ENCODE data around the gene SETD2.

SETD2 gene

DNA sequence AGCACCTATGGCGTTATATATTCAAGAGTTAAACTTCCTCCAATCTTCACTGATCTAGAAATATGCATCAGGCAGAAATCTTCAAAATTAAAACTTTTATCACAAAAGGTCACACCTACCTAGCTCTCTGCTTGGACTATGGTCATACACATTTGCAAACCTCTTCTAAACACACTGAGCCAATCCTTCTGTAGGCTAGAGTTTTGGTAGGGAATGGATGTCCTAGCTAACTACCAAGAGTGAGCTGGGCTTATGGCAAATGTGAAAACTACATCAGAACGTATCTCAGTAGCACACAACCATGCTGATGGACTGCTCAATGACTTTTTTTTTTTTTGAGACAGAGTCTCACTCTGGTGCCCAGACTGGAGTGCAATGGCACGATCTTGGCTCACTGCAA is 29.6 kb downstream of the SETD2 start:
- Histone ChIP-seq H3K27ac (ENCODE audit: low read length) (no peak overlapping the region), H3K4me2 (ENCODE audit: low read length) (no peak overlapping the region), H4K20me1 (ENCODE audit: insufficient read depth, low read length) (peaks cover 84% of the 10 kb centered on the region), H3K4me3 (ENCODE audit: low read length) (no peak overlapping the region), H3K9ac (ENCODE audit: low read length) (no peak overlapping the region), H2AFZ (ENCODE audit: low read depth, low read length) (no peak overlapping the region), H3K36me3 (replicated peaks; ENCODE audit: low read depth, low read length) (no peaks in the 10 kb centered on the region), H3K9me3 (ENCODE audit: insufficient read depth, low read length) (no peaks in the 10 kb centered on the region), H3K79me2 (ENCODE audit: low read length) (peaks cover 98% of the 10 kb centered on the region), H3K4me1 (ENCODE audit: low read length) (no peaks in the 10 kb centered on the region), H3K27me3 (ENCODE audit: low read depth, low read length) (no peaks in the 10 kb centered on the region)
- TF ChIP-seq EZH2phosphoT487 (IDR thresholded peaks at IDR 0.05; ENCODE audit: low read depth) = no peak
- TF ChIP-seq, protein P1, sequence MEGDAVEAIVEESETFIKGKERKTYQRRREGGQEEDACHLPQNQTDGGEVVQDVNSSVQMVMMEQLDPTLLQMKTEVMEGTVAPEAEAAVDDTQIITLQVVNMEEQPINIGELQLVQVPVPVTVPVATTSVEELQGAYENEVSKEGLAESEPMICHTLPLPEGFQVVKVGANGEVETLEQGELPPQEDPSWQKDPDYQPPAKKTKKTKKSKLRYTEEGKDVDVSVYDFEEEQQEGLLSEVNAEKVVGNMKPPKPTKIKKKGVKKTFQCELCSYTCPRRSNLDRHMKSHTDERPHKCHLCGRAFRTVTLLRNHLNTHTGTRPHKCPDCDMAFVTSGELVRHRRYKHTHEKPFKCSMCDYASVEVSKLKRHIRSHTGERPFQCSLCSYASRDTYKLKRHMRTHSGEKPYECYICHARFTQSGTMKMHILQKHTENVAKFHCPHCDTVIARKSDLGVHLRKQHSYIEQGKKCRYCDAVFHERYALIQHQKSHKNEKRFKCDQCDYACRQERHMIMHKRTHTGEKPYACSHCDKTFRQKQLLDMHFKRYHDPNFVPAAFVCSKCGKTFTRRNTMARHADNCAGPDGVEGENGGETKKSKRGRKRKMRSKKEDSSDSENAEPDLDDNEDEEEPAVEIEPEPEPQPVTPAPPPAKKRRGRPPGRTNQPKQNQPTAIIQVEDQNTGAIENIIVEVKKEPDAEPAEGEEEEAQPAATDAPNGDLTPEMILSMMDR (IDR thresholded peaks at IDR 0.05; ENCODE audit: low read depth, low read length) = no peak

DNA sequence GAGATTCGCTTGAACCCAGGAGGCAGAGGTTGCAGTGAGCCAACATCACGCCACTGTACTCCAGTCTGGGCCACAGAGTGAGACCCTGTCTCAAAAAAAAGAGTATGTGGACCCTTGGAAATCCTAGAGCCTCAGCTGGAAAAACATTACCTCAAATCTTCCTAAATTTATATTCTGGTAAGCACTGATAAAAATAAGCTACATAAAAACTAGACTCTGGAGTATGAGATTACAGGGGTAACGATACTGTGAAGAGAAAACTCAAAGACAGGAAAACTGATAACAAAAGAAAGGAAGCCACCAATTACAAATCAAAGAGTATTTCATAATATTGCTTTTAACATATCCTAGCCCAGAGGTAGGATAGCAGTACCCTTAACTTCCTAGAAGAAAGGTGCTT is 30.3 kb downstream of the SETD2 start:
- H3K4me3 ChIP-seq (ENCODE audit: low read length) = no peak overlapping the region
- no peak overlapping the region for H3K4me2 ChIP-seq (ENCODE audit: low read length)

DNA sequence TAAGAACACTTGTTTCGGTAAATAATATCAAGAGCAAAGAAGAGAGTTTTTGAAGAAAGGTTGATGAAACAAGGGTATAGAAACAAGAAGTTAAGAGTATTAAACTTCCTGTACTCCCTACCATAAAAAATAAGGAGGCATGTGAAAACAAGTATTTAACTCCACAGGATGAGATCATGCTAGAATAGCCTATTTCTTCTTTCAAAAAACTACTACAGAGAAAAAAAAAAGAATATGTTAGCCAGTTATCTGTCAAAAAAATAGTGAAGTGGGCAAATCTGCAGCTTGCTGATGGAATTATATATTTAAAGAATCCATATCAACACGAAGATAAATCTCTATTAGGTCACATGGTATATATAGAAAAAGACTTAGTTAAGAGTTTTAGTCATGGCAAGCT is 33.4 kb downstream of the SETD2 start:
- H2AFZ ChIP-seq (ENCODE audit: low read depth, low read length) = no peak overlapping the region
- peaks cover 2% of the 10 kb centered on the region for H3K36me3 ChIP-seq (replicated peaks; ENCODE audit: low read depth, low read length)
- H3K79me2 ChIP-seq (ENCODE audit: low read length) = peaks cover 100% of the 10 kb centered on the region
- no peaks in the 10 kb centered on the region for H3K27me3 ChIP-seq (ENCODE audit: low read depth, low read length)
- H3K9me3 ChIP-seq (ENCODE audit: insufficient read depth, low read length) = no peaks in the 10 kb centered on the region
- no peak overlapping the region for H3K4me3 ChIP-seq (ENCODE audit: low read length)
- H3K4me1 ChIP-seq (ENCODE audit: low read length) = no peaks in the 10 kb centered on the region
- no peak overlapping the region for H3K27ac ChIP-seq (ENCODE audit: low read length)
- peaks cover 87% of the 10 kb centered on the region for H4K20me1 ChIP-seq (ENCODE audit: insufficient read depth, low read length)
- H3K9ac ChIP-seq (ENCODE audit: low read length) = no peak overlapping the region
- no peak overlapping the region for H3K4me2 ChIP-seq (ENCODE audit: low read length)
- TF ChIP-seq EZH2phosphoT487 (IDR thresholded peaks at IDR 0.05; ENCODE audit: low read depth) = no peak
- TF ChIP-seq, protein P1 (IDR thresholded peaks at IDR 0.05; ENCODE audit: low read depth, low read length) = no peak

More for the DNA sequence above, 30.3 kb downstream of the SETD2 start:
- peaks cover 84% of the 10 kb centered on the region for H4K20me1 ChIP-seq (ENCODE audit: insufficient read depth, low read length)
- H3K79me2 ChIP-seq (ENCODE audit: low read length) = peaks cover 98% of the 10 kb centered on the region
- no peak overlapping the region for H3K9ac ChIP-seq (ENCODE audit: low read length)
- TF ChIP-seq, protein P1 (IDR thresholded peaks at IDR 0.05; ENCODE audit: low read depth, low read length) = no peak
- no peak for TF ChIP-seq EZH2phosphoT487 (IDR thresholded peaks at IDR 0.05; ENCODE audit: low read depth)
- no peaks in the 10 kb centered on the region for H3K9me3 ChIP-seq (ENCODE audit: insufficient read depth, low read length)
- no peak overlapping the region for H2AFZ ChIP-seq (ENCODE audit: low read depth, low read length)
- H3K4me1 ChIP-seq (ENCODE audit: low read length) = no peaks in the 10 kb centered on the region
- no peaks in the 10 kb centered on the region for H3K36me3 ChIP-seq (replicated peaks; ENCODE audit: low read depth, low read length)
- no peak overlapping the region for H3K27ac ChIP-seq (ENCODE audit: low read length)
- H3K27me3 ChIP-seq (ENCODE audit: low read depth, low read length) = no peaks in the 10 kb centered on the region

DNA sequence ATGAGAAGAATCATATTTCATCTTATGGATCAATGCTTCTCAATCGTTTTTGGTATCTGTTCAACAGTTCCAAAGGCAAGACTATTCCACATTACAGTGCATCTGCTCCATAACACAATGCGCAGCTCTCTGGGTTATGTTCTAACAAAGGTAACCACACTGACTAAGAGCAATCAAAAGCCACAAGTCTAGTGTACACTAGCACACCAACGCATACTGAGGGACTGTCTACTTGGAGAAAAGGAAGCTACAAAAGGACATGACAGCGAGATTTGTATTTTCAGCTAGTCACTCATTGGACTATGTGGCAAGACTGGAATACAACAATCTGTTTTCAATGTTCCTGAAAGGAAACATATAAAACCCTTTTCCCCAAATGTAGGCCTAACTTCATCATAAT is 35.8 kb downstream of the SETD2 start:
- H2AFZ ChIP-seq (ENCODE audit: low read depth, low read length) = no peak overlapping the region
- H3K4me1 ChIP-seq (ENCODE audit: low read length) = no peaks in the 10 kb centered on the region
- H3K79me2 ChIP-seq (ENCODE audit: low read length) = peaks cover 79% of the 10 kb centered on the region
- H3K4me2 ChIP-seq (ENCODE audit: low read length) = no peak overlapping the region
- no peaks in the 10 kb centered on the region for H3K9me3 ChIP-seq (ENCODE audit: insufficient read depth, low read length)
- no peak for TF ChIP-seq EZH2phosphoT487 (IDR thresholded peaks at IDR 0.05; ENCODE audit: low read depth)
- TF ChIP-seq, protein P1 (IDR thresholded peaks at IDR 0.05; ENCODE audit: low read depth, low read length) = no peak
- no peak overlapping the region for H3K4me3 ChIP-seq (ENCODE audit: low read length)
- H4K20me1 ChIP-seq (ENCODE audit: insufficient read depth, low read length) = peaks cover 70% of the 10 kb centered on the region
- no peak overlapping the region for H3K27ac ChIP-seq (ENCODE audit: low read length)
- no peak overlapping the region for H3K9ac ChIP-seq (ENCODE audit: low read length)
- no peaks in the 10 kb centered on the region for H3K27me3 ChIP-seq (ENCODE audit: low read depth, low read length)
- peaks cover 15% of the 10 kb centered on the region for H3K36me3 ChIP-seq (replicated peaks; ENCODE audit: low read depth, low read length)
